GM18868 (cell line): ENCODE data around the gene SDK1.
"Not testable (repeated sequence)": the region's sequence is repeated elsewhere in the genome, so short reads cannot be mapped to it uniquely, and the experiment has no call there.

Source experiments
- ATAC-seq: cut with Tn5 transposase; IDR thresholded peaks from one replicate; pipeline ENCODE4 v1.9.1; 2021; ENCODE audit warnings: mild to moderate bottlenecking, moderate library complexity; ENCODE audit not compliant: unreplicated experiment

The SDK1 gene

DNA sequence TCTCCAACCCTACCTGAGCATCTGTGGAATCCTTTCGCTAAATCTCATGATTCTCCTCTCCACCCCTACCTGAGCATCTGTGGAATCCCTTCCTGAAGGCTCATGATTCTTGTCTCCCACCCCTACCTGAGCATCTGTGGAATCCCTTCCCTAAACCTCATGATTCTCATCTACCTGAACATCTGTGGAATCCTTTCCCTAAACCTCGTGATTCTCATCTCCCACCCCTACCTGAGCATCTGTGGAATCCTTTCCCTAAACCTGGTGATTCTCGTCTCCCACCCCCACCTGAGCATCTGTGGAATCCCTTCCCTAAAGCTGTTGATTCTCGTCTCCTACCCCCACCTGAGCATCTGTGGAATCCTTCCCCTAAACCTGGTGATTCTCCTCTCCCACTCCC lies 342.0 kb downstream of the SDK1 start:
- no peak for ATAC-seq

DNA sequence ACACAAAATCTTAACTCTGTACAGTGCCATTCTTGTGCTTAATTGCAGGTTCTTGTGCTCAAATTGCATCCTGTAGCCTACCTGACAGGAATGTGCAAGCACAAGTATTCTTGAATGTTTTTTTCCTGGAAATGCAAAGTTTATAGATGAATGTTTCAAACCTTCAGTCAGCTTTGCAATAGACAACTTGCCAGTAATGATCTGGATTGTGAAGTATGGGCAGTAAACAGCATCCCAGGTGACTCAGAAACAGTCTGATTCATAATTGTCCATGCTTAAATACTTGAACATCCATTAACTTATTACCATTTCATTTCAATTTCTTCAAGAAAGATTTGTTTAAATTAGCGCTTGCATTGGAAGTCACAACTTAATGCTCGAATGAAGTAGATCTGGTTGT lies 347.2 kb downstream of the SDK1 start:
- ATAC-seq: no peak

DNA sequence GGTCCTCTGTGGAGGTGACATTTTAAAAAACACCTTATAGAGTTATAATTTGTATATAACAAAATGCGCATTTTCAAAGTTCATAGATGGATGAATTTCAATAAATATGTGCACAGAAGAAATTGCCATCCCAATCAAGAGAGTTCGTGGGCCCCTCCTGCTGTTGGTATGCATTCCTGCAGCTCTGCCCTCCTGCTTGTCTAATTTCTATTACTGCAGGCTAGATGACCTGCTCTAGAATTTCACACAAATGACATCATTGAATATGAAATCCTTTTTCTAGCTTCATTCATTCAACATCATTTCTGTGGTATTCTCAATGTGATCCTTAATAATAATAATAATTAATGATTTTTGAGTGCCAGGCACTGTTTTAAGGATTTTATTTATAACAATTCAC lies 348.2 kb downstream of the SDK1 start:
- ATAC-seq: no peak

DNA sequence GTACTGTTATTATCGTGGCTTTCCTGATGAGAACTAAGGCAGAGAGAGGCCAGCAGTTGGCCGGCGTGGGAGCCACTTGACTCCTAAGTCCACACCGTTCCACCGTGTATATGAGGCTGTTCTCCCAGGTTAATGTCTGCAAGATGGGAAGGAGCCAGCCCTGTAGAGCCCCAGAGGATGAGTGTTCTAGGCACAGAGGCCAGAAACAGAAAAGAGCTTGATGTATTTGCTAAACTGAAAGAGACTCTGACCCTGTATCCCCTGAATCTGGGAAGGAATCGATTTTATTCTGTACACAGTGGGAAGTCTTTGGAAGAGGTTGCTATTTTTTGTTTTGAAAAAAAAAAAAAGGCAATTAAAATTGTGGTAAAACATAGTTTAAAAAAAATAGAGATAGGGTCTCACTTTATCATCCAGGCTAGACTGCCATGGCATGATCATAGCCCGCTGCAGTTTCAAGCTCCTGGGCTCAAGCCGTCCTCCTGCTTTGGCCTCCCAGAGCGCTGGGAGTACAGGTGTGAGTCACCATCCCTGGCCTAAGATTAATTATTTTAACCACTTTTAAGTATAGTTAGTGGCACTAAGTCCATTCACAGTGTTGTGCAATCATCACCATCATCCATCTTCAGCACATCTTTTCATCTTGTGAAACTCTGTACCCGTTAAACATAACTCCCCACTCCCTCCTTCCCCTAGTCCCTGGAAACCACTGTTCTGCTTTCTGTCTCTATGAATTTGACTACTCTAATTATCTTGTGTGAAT lies 348.8 kb downstream of the SDK1 start:
- no peak for ATAC-seq

DNA sequence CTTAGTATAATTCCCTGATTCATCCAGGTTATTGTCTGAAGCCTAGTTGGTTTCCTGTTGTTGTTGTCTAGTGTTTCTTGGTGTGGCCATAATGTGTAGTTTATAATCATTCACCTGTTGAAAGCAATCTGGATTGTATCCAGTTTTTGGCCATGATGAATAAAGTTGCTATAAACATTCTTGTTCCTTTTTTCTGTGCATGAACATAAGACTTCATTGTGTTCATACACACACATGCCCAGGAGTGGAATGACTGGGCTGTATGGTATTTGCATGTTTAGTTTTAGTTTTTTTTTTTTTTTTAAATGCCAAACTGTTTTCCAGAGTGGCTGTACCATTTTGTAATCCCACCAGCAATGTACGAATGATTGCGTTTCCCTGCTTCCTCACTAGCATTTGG lies 349.8 kb downstream of the SDK1 start:
- no peak for ATAC-seq

DNA sequence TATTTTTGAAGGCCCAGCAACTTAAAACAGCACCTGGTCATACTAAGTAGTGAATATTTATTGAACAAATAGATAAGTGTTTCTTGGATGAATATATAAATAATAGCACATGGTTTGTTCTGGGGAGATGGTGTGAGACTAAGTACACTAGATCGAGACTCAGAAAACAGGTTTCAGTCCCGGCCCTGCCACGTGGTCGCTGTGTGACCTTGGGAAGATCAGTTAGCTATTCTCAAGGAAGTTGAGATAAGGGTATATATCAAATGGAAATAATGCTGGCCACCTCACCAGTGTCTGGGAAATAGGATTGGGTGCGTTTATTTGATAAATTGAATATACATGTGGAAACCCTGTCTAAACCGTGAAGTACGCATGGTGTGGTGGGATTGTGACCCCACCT lies 354.6 kb downstream of the SDK1 start:
- no peak for ATAC-seq

DNA sequence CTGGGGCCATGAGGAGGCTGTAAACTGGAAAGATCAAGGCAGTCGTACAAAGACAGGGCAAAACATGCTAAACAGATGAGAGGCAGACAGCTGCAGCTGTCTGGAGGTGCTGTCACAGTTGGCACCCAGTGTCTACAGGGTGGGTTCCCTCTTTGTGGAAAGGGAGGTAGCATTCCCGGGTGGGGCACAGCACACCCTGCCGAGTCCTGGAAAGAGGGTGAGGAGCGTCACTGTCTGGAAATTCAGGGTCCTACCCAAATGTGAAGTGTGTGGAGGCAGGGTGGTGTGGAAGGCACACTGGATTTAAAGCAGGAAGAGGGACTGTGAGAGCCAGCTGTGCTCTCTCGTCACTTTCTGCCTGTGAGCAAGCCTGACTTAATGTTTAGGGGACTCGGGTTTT lies 356.2 kb downstream of the SDK1 start:
- ATAC-seq: no peak

DNA sequence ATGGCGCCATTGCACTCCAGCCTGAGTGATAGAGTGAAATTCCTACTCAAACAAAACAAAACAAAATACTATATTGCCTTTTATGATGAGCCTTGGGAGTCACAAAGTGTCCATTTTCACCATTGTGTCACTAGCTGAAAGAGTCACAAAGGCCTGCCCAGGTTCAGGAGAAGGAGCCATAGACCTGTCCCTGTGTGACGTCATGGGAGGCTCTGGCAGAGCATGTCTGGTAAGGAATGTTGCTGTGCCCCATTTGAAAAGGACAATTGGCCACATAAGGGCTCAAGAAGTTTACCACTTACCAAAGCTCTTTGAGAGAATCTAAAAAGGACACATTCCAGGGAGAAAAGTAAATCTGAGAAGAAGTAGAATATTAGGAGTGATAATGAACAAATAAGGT lies 367.7 kb downstream of the SDK1 start:
- ATAC-seq: no peak

DNA sequence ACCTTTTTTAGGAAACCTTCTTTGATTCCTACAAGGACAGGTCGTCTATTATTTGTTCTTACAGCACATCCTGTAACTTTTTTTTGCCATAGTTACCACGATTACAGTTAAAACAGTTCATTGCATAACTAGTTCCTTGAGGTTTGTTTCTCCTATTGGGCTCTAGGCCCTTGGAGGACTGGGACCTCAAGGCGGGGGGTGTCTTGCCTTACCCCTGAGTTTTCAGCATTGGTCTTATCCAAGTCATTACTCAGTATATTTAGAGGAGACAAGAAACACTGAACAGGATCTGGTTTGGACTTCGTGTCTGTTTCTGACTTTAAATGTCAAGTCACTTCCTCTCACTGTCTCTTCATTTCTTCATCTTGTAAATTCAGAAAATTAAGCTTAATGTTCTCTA lies 369.8 kb downstream of the SDK1 start:
- ATAC-seq: no peak

DNA sequence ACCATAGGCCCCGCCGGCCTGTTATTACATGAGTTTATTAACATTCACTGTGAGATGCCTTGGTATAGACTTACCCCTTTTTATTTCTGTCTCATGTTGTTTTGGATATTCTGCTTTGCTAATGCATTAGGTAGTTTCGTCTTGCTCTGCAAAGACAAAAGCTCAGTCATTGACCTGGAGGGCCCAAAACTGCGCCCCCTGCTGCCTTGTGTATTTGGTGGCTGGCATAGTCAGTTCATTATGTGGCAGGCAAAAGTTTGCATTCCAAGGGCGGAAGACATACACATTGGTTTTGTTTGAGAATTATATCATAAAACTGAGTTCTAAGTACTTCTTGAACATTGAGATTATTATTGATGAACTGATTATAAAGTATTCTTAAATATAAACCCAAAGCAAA lies 372.5 kb downstream of the SDK1 start:
- ATAC-seq: no peak

DNA sequence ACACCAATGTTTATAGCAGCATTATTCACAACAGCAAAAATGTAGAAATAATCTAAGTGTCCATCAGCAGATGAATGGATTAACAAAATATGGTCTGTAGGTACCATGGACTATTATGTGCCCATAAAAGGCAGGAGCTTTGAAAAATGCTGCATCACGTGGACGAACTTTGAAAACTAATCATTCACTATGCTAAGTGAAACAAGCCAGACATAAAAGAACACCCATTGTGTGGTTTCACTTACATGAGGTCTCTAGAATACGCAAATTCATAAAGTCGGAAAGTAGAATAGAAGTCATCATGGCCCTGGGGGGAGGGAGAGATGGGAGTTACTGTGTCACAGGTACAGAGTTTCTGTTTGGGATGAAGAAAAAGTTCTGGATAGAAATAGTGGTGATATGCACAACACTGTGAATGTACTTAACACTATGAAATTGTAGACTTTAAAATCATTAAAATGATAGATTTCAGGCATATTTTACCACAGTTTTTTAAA lies 377.3 kb downstream of the SDK1 start:
- ATAC-seq: no peak

DNA sequence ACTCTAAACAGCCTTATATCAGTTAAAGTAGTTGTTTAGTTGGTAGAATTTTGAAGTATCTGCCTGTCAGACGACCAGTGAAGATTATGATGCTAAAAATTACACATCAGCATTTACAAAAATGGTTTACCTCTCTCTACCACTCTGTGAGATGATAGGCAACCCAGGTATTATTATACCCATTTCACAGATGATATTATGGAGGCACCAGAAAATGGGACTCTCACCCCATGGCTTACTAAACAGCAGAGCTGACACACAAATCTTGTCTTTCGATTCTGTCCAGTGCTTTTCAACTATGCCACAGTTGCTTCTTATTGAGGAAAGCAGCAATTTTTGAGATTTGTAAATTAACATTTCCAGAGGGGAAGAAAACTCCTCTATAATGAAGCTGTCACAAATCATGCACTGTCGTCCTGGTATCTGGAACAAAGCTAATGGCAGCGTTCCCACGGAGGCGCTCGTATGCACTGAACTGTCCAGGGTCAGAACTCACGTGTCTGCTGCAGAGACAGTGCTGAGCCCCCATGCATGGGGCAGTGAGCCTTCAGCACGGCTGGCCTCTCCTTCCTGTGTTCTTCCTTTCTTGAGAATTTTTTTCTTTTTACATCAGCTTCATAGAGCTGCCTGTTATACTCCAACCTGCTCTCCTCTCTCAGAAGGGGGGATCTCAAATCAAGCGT lies 381.1 kb downstream of the SDK1 start:
- no peak for ATAC-seq

DNA sequence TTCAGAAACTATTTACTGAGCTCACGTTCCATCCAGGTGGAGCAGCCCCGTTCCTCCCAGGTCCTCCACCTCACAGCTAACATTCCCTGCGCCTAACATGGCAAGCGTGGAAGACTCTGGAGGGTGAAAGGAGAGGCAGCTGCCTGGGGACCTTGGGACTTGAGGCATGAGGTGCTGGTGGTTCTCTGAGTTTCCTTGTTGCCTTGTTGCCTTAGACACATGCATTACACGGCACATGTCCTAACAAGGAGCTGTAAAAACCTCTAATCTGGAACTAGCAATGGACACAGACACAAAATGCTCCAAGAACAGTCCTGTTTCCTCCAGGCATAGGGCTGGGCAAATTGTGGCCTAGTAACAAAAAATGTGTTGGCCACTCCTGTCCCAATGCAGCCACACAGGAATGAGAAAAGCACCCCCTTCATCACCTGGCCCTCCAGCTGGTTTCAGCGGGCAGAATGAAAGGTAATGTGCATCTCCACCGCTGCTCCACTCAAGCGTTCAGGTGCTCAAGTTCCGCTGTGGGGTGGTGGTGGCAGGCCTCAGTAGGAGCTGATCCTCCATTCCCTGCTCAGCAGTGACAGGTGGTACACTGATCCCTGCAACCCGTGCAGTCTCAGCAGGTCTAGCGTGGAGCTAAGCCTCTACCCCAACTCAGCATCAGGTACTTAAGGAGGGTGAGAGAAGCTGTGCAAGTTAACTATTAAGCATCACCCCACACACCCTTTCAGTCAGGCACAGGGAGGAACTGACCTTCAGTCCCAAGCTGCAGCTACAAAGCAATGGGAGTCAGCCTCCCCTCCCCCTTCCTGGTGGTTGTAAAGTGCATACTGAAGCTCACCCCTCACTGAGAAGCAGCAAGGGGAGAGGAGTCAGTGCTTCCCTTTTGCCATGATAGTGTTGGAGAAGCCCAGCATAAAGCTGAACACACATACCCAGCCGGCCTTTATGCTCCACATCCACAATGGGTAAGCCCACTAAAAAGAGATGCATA lies 382.8 kb downstream of the SDK1 start:
- ATAC-seq: no peak

DNA sequence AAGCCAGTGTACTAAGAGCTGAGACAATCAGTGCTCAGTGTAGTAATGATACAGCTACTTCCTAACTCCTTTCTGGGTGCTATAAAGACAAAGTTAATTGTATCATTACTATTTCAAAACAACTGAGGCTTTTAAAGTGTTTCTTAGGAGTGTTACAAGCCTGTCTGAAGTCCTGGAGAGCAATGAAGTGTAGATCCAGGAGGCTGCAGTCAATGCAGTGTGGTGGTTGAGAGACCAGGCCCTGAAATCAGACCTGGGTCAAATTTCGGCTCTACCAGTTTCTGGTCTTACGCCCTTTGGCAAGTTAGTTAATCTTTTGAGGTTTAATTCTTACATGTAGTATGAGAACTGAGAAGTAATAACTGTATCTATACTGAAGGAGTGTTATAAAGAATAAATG lies 387.0 kb downstream of the SDK1 start:
- ATAC-seq: no peak

DNA sequence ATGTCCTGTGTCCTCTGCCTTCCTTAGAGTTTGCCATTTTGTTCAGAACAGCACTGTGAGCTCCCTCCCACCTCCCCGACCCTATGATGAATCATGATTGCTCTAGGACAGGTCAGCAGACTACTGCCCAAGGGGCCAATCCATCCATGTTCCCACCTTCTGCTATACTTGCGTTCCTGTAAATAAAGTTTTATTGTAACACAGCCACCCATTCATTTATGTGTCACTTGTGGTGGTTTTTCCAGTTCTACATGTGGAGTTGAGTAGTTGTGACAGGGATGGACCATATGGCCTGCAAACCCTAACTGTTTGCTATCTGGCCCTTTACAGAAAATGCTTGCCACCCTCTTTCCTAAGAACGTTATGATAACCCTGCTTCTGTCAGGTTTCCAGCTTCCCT lies 387.8 kb downstream of the SDK1 start:
- no peak for ATAC-seq

DNA sequence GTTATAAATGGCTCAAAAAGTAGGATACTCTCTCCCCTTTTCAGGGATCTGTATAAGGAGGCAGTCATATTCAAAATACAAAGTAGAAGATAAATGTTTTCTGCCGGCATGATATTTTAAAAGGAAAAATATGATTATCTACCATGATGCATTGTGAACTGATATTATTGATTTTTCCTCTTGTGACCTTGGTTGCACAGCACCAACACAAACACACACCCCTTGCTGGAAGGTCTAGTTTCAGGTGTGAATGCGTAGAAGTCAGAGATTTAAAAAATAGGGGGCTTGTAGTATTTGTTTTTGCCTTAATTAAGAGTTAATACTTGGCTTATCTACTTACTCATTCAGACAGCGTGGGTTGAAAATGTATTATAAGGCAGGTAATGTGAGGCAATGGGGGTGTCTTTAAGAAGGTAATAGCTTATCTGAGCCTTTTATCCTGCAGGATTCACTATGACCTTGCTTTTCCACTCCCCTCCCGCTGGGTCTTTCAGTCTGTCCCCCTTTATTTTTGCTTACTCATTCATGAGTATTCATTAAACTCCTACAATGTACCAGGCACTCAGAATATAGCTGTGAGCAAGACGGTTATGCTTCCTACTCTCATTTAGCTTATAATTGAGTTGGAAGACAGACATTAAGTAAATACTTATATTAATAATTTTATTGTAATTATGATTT lies 390.6 kb downstream of the SDK1 start:
- ATAC-seq: no peak

DNA sequence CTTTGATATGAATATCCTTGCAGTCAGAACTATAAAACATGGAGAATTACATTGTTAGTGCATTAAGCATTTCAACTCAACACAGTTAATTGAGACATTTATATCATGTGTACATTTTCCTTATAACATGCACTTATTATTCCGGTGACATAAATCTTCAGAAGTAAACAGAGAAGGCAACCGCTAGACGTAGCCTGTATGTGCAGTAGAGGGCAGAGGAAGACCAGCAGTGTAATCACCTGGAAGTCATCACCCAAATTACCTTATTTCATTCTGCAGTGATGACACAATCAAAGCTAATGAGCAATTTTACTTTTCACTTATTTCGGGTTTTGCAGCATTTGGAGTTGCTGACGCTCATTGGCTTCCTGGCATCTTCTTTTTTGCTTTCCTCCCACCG lies 394.6 kb downstream of the SDK1 start:
- no peak for ATAC-seq

DNA sequence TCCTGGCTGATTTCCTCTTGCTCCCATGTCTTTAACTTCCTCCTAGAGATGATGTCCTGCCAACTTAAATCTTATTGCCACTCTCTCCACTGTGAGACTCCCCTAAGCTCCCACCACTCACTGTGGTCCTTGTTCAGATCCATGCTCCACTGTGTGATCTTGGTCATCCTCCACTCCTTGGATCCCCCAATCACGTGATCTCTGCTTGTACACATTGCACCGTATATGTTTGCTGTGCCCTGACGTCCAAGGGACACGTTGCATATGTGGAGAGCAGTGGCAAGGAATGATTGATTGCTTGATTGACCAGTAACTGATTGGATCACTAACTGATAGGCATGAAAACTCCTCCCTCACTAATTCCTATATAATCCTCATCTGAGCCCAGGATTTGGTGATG lies 395.1 kb downstream of the SDK1 start:
- no peak for ATAC-seq

DNA sequence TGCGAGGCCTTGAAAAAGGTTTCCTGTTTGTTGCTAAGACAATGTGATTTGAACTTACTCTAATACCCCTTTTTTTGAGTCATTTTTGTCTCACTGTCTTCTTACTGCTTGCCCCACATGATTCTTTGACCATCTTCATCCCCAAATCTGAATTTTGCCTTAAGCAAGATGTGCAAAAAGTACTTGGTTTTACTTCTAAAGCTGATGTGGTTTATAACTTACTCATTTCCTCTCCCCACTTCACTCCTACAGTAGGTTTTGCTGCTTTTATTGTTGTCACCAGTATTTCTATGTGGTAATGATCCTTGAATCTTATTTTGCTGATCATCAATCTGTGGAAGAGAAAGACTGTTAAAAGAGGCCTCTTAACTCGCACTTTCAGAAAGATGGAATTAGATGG lies 396.4 kb downstream of the SDK1 start:
- no peak for ATAC-seq

DNA sequence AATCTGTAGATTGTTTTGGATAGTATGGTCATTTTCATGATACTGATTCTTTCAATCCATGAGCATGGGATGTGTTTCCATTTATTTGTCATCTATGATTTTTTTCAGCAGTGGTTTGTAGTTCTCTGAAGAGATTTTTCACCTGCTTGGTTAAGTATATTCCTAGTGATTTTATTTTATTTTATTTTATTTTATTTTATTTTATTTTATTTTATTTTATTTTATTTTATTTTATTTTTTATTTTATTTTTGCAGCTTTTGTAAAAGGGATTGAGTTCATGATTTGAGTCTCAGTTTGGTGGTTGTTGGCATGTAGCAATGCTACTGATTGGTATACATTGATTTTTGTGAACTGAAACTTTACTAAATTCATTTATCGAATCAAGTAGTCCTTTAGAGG lies 404.2 kb downstream of the SDK1 start:
- no peak for ATAC-seq

DNA sequence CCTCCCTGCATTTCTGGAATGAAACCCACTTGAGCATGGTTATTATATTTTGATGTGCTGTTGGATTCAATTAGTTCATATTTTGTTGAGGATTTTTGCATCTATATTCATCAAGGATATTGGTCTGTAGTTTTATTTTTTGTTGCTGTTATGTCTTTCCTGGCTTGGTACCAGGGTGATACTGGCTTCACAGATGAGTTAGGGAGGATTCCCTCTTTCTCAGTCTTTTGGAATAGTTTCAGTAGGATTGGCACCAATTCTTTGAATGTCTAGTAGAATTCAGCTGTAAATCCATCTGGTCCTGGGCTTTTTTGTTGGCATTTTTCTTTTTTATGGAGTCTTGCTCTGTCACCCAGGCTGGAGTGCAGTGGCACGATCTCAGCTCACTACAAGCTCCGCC lies 405.0 kb downstream of the SDK1 start:
- not testable (repeated sequence) for ATAC-seq
